Progenitor cell of endocrine pancreas (in vitro differentiated cells): ENCODE measurements around the gene SEC24A. TPM values are rescaled to one million over a fixed set of nuclear protein-coding genes. Genes with fewer than 3 reads are reported as not detected.
"Not testable (repeated sequence)": the region's sequence is repeated elsewhere in the genome, so short reads cannot be mapped to it uniquely, and the experiment has no call there.

Source experiments
- DNase-seq: peaks from one replicate; pipeline ENCODE4 v3.0.0; 2021; ENCODE audit warnings: low spot score; ENCODE audit not compliant: unreplicated experiment
- H3K27ac Mint-ChIP-seq: 2 replicates; pipeline ENCODE4 v1.8.0; 2021; ENCODE audit warnings: mild to moderate bottlenecking, moderate library complexity, mixed read lengths
- H3K27me3 Mint-ChIP-seq: 2 replicates; pipeline ENCODE4 v1.8.0; 2021; ENCODE audit warnings: mixed read lengths
- H3K36me3 Mint-ChIP-seq: 2 replicates; pipeline ENCODE4 v1.8.0; 2022; ENCODE audit warnings: mixed read lengths; ENCODE audit not compliant: insufficient read depth
- H3K4me1 Mint-ChIP-seq: 2 replicates; pipeline ENCODE4 v1.8.0; 2021; ENCODE audit warnings: low read depth, mixed read lengths
- H3K4me3 Mint-ChIP-seq: 2 replicates; pipeline ENCODE4 v1.8.0; 2021; ENCODE audit warnings: low read depth, mild to moderate bottlenecking, moderate library complexity, mixed read lengths
- H3K9me3 Mint-ChIP-seq: 2 replicates; pipeline ENCODE4 v1.8.0; 2021; ENCODE audit warnings: low read depth, mixed read lengths
- CTCF ChIP-seq: fragments of 200-600 bp; sonication (generic); IDR thresholded peaks from one replicate; pipeline ENCODE4 v1.5.0; 2021; ENCODE audit warnings: antibody characterized with exemption, mild to moderate bottlenecking; ENCODE audit not compliant: unreplicated experiment
- total RNA-seq: library from RNA; stranded (reverse); gene quantifications from 2 replicates; pipeline ENCODE4 v1.2.1, GENCODE V29; 2021

The SEC24A gene
- total RNA-seq, 1 donor from 2014 or later = 27.0 TPM

DNA sequence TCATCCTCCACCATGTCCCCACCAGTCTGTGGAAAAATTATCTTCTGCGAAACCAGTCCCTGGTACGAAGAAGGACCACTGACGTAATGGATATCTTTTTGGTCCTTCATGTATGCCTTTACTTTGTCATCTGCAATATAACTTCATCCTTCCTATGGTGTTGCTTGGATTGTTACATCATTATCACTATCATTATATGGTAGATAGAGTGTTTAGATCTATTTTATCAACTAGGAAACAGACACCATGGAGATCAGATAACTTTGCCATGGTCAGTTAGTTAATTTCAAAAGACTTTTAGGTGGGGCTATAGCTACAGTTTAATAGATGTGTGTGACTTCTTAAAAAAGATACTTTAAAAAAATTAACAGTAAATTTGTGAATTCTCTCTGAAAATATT is 66.0 kb downstream of the SEC24A start:
- Mint-ChIP-seq H3K36me3 (peaks cover 21% of the 10 kb centered on the region), H3K27me3 (no peaks in the 10 kb centered on the region), H3K9me3 (no peaks in the 10 kb centered on the region), H3K27ac (no peak overlapping the region), H3K4me3 (no peak overlapping the region), H3K4me1 (no peaks in the 10 kb centered on the region)
- no peak for DNase-seq
- TF ChIP-seq CTCF = no peak

- not testable (repeated sequence) for H3K27me3 Mint-ChIP-seq, H3K9me3 Mint-ChIP-seq, H3K27ac Mint-ChIP-seq, H3K4me3 Mint-ChIP-seq, DNase-seq, H3K4me1 Mint-ChIP-seq
- H3K36me3 Mint-ChIP-seq = peaks cover 17% of the 10 kb centered on the region
These were observed 66.9 kb downstream of the SEC24A start for GRCh38 chr5:134715466-134715865.

GRCh38 chr5:134724872-134725271 is 76.3 kb downstream of the SEC24A start:
- no peak for TF ChIP-seq CTCF
- Mint-ChIP-seq H3K4me3 (no peak overlapping the region), H3K9me3 (no peaks in the 10 kb centered on the region), H3K27me3 (no peaks in the 10 kb centered on the region), H3K27ac (no peak overlapping the region), H3K36me3 (peaks cover 6% of the 10 kb centered on the region), H3K4me1 (no peaks in the 10 kb centered on the region)
- no peak for DNase-seq

- no peak for TF ChIP-seq CTCF
- no peak for DNase-seq
- no peak overlapping the region for H3K27ac Mint-ChIP-seq
These were observed 84.2 kb downstream of the SEC24A start for GRCh38 chr5:134732819-134733218.

DNA sequence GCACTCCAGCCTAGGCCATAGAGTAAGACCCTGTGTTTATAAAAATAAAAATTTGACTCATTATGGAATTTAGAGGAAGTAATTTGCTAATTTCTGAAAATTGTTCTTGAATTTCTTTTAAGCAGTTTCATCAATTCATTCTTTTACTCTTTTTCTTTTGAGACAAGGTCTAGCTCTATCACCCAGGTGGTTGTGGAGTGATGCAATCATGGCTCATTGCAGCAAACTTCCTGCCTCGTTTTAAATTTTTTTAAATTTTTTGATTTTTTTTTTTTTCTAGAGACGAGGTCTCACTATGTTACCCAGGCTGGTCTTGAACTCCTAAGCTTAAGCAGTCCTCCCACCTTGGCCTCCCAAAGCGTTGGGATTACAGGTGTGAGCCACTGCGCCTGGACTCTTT is 86.7 kb downstream of the SEC24A start:
- DNase-seq = no peak
- no peak overlapping the region for H3K4me3 Mint-ChIP-seq
- no peak overlapping the region for H3K27ac Mint-ChIP-seq
- H3K4me1 Mint-ChIP-seq = peaks cover 12% of the 10 kb centered on the region
- no peaks in the 10 kb centered on the region for H3K27me3 Mint-ChIP-seq
- TF ChIP-seq CTCF = no peak
- H3K36me3 Mint-ChIP-seq = no peaks in the 10 kb centered on the region
- H3K9me3 Mint-ChIP-seq = no peaks in the 10 kb centered on the region

More at GRCh38 chr5:134732819-134733218, 84.2 kb downstream of the SEC24A start:
- Mint-ChIP-seq H3K9me3 (no peaks in the 10 kb centered on the region), H3K36me3 (no peaks in the 10 kb centered on the region), H3K27me3 (no peaks in the 10 kb centered on the region), H3K4me1 (no peaks in the 10 kb centered on the region), H3K4me3 (no peak overlapping the region)

DNA sequence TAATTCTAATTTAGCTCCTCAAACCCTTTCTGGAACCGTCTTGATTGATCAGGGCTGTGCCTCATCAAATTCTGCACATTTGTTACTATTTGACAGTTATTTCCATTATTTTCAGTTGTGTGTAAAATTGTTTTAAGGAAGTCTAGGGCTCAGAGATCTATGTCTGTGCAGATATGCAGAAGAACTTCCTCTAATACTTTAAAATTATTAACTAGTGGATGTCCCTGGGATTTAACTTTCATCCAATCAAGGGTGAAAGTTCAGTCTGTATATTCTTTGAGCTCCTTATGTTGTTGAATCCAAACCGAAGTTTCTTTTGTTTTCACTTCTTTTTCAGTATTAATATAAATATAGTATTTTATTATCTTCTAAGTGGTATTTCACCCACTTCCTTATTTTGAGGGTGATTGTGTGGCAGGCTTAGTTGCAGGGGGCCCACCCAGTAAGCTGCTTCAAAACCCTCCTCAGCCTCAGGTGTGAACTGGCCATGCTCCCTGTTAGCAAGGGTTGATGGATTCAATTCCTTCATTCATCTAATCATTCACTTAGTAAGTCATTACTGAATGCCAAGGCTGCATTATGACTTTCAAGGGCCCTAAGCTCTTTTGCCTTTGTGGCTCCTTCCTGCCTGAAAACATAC is 87.7 kb downstream of the SEC24A start:
- no peak for TF ChIP-seq CTCF
- H3K4me1 Mint-ChIP-seq = peaks cover 12% of the 10 kb centered on the region
- H3K9me3 Mint-ChIP-seq = no peaks in the 10 kb centered on the region
- DNase-seq = no peak
- no peak overlapping the region for H3K4me3 Mint-ChIP-seq
- H3K36me3 Mint-ChIP-seq = peaks cover 3% of the 10 kb centered on the region
- H3K27me3 Mint-ChIP-seq = no peaks in the 10 kb centered on the region
- H3K27ac Mint-ChIP-seq = no peak overlapping the region
